RWPE2 (cell line): ENCODE results near the gene RUFY1.
A peak's percentile ranks its signal among the peaks of the same experiment; 100 is the strongest.

ENCODE experiments used
- ATAC-seq: fragments of 200-7000 bp; cut with Tn5 transposase; 3 replicates; pipeline ENCODE4 v1.9.1; 2021; ENCODE audit warnings: low read depth
- DNase-seq: peaks from one replicate; pipeline ENCODE4 v3.0.0-alpha.2; 2020; ENCODE audit warnings: low spot score
- H3K27ac ChIP-seq: fragments of 450-650 bp; 2 replicates; pipeline ENCODE4 v1.5.1; 2017; ENCODE audit warnings: mild to moderate bottlenecking; ENCODE audit not compliant: poor library complexity, severe bottlenecking
- H3K27me3 ChIP-seq: fragments of 250-450 bp; sonication (Bioruptor Pico); 2 replicates; pipeline ENCODE4 v1.5.1; 2021; ENCODE audit warnings: mild to moderate bottlenecking, moderate library complexity; ENCODE audit not compliant: insufficient read depth, poor library complexity, severe bottlenecking
- H3K36me3 ChIP-seq: fragments of 250-450 bp; sonication (Bioruptor Pico); 2 replicates; pipeline ENCODE4 v1.5.1; 2020; ENCODE audit warnings: low read depth, mild to moderate bottlenecking, moderate library complexity
- H3K4me1 ChIP-seq: fragments of 250-450 bp; sonication (Bioruptor Pico); 2 replicates; pipeline ENCODE4 v1.5.1; 2021; ENCODE audit warnings: mild to moderate bottlenecking, moderate library complexity; ENCODE audit not compliant: insufficient read depth, poor library complexity, severe bottlenecking
- H3K4me3 ChIP-seq: fragments of 250-450 bp; sonication (Bioruptor Pico); 2 replicates; pipeline ENCODE4 v1.5.1; 2021; ENCODE audit warnings: mild to moderate bottlenecking, moderate library complexity; ENCODE audit not compliant: severe bottlenecking
- H3K9me3 ChIP-seq: fragments of 250-450 bp; sonication (Bioruptor Pico); 2 replicates; pipeline ENCODE4 v1.5.1; 2021; ENCODE audit warnings: mild to moderate bottlenecking, moderate library complexity; ENCODE audit not compliant: severe bottlenecking
- CTCF ChIP-seq: fragments of 450-650 bp; IDR thresholded peaks from one replicate; pipeline ENCODE4 v1.5.1; 2017; ENCODE audit warnings: mild to moderate bottlenecking, moderate library complexity; ENCODE audit not compliant: poor library complexity, severe bottlenecking

Gene RUFY1

GRCh38 chr5:179530069-179530998 is 20.0 kb upstream of the RUFY1 start:
- H3K36me3 ChIP-seq = no peaks in the 10 kb centered on the region
- peak; percentile 44; the same call in 1 of the 3 replicates for ATAC-seq
- peaks cover 3% of the 10 kb centered on the region for H3K4me1 ChIP-seq
- no peaks in the 10 kb centered on the region for H3K27me3 ChIP-seq
- no peaks in the 10 kb centered on the region for H3K9me3 ChIP-seq
- H3K27ac ChIP-seq = no peak overlapping the region
- no peak for DNase-seq
- H3K4me3 ChIP-seq = no peak overlapping the region
- TF ChIP-seq CTCF = no peak

GRCh38 chr5:179533024-179533423 is 17.3 kb upstream of the RUFY1 start:
- H3K36me3 ChIP-seq = no peaks in the 10 kb centered on the region
- DNase-seq = no peak
- TF ChIP-seq CTCF = no peak
- H3K27me3 ChIP-seq = no peaks in the 10 kb centered on the region
- H3K4me3 ChIP-seq = no peak overlapping the region
- no peak overlapping the region for H3K27ac ChIP-seq
- no peaks in the 10 kb centered on the region for H3K9me3 ChIP-seq
- peaks cover 3% of the 10 kb centered on the region for H3K4me1 ChIP-seq
- ATAC-seq = no peak

GRCh38 chr5:179533907-179534306 is 16.4 kb upstream of the RUFY1 start:
- no peak for ATAC-seq
- H3K27ac ChIP-seq = no peak overlapping the region
- H3K36me3 ChIP-seq = no peaks in the 10 kb centered on the region
- peaks cover 3% of the 10 kb centered on the region for H3K4me1 ChIP-seq
- H3K9me3 ChIP-seq = no peaks in the 10 kb centered on the region
- DNase-seq = no peak
- no peak for TF ChIP-seq CTCF
- no peaks in the 10 kb centered on the region for H3K27me3 ChIP-seq
- no peak overlapping the region for H3K4me3 ChIP-seq

GRCh38 chr5:179534431-179534830 is 15.9 kb upstream of the RUFY1 start:
- ATAC-seq = no peak
- Histone ChIP-seq H3K4me1 (peaks cover 3% of the 10 kb centered on the region), H3K9me3 (no peaks in the 10 kb centered on the region), H3K36me3 (no peaks in the 10 kb centered on the region), H3K27me3 (no peaks in the 10 kb centered on the region), H3K27ac (no peak overlapping the region), H3K4me3 (no peak overlapping the region)
- DNase-seq = no peak
- no peak for TF ChIP-seq CTCF

GRCh38 chr5:179536676-179537075 is 13.7 kb upstream of the RUFY1 start:
- Histone ChIP-seq H3K9me3 (no peaks in the 10 kb centered on the region), H3K36me3 (no peaks in the 10 kb centered on the region), H3K27me3 (no peaks in the 10 kb centered on the region), H3K4me3 (no peak overlapping the region), H3K27ac (no peak overlapping the region), H3K4me1 (no peaks in the 10 kb centered on the region)
- ATAC-seq (no peak), DNase-seq (no peak)
- no peak for TF ChIP-seq CTCF
